SJSA1 (cell line): ENCODE measurements around the gene EFCAB8. TPM values are rescaled to one million over a fixed set of nuclear protein-coding genes. Genes with fewer than 3 reads are reported as not detected.
A peak's percentile ranks its signal among the peaks of the same experiment; 100 is the strongest.

Experiments used
- DNase-seq, 2 experiments: peaks; one replicate each; pipeline ENCODE4 v3.0.0-alpha.2; 2015 to 2020; ENCODE audit warnings: low spot score in 2 of 2, low read depth in 1 of 2
- H3K27ac ChIP-seq: fragments of 250-450 bp; sonication (Bioruptor Pico); 2 replicates; pipeline ENCODE4 v1.5.1; 2020; ENCODE audit warnings: mild to moderate bottlenecking, moderate library complexity
- H3K27me3 ChIP-seq: fragments of 250-450 bp; sonication (Bioruptor Pico); replicated peaks from 2 replicates; pipeline ENCODE4 v1.5.1; 2020; ENCODE audit warnings: mild to moderate bottlenecking, moderate library complexity
- H3K36me3 ChIP-seq: fragments of 250-450 bp; sonication (Bioruptor Pico); 2 replicates; pipeline ENCODE4 v1.5.1; 2020; ENCODE audit warnings: mild to moderate bottlenecking
- H3K4me1 ChIP-seq: fragments of 250-450 bp; sonication (Bioruptor Pico); replicated peaks from 2 replicates; pipeline ENCODE4 v1.6.1; 2021; ENCODE audit warnings: mild to moderate bottlenecking
- H3K4me3 ChIP-seq: fragments of 250-450 bp; sonication (Bioruptor Pico); 2 replicates; pipeline ENCODE4 v1.5.1; 2020; ENCODE audit warnings: mild to moderate bottlenecking
- H3K9me3 ChIP-seq: fragments of 250-450 bp; sonication (Bioruptor Pico); replicated peaks from 2 replicates; pipeline ENCODE4 v1.5.1; 2020; ENCODE audit warnings: mild to moderate bottlenecking
- total RNA-seq: library from RNA; depleted of rRNA; stranded (reverse); fragments of >200 nt; shearing (Covaris generic); gene quantifications from 2 replicates; pipeline ENCODE4 v1.2.3, GENCODE V29; 2014

The EFCAB8 gene
- total RNA-seq, 1 experiment from 2014 or later: 0.08 TPM

DNA sequence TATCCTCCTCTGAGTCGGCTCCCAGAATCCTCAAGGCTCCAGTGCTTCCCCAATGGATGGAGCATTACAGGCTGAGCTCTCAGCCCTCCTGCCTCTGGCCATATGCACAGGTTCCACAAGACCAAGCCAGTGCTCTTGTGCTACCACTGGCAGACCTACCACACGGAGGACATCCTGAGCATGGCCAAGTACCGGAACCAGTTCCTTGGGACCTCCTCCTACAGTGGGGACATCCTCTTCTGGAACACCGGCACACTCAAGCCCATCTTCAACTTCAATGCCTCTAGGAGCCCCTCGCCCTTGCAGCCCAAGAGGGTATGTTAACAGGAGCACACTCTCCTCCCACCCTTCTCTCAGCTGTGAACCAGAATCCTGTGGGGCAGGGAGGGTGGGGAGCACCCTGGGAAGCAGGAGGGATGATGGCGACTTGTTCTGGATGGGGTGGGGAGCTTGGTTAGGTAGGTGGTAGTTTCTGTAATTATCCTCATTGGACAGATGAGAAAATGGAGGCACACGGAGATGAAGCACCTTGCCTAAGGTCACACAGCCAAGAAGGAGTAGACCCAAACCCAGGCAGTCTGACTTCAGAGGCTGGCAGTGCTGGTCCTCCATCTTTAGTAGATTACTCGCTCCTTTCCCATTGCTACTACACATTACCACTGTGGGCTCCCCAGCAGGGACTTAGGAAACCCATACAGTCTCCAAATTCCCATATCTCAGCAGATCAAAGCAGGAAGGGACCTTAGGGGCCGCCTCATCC is 58.6 kb downstream of the EFCAB8 start:
- Histone ChIP-seq H3K4me3 (no peak overlapping the region), H3K27ac (no peak overlapping the region), H3K4me1 (no peaks in the 10 kb centered on the region), H3K36me3 (no peaks in the 10 kb centered on the region), H3K9me3 (0 out of 2 replicates have a peak, but pooled peaks cover 4% of the 10 kb centered on the region), H3K27me3 (no peaks in the 10 kb centered on the region)
- DNase-seq: peak in 1 of 2 experiments; percentile 18

DNA sequence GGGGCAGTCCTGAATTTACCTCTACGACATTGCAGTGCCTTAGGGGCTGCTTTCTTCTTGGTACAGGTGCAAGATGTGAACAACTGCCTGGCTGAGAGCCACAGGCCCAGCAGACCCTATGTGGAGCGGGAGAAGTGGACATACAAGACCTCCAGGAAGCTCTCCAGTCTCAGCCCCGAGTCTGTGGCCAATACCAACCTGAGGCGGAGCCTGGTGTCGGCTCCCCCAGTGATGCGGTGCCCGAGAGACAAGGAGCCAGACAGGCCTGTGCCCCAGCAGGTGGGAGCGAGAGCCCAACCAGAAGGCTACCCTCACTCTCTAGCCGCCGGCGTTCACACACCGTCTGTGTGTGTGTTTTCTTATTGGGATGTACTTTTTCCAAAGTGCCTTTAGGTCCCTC is 59.6 kb downstream of the EFCAB8 start:
- DNase-seq: peak in 1 of 2 experiments; percentile 38
- H3K4me3 ChIP-seq: no peak overlapping the region
- H3K27me3 ChIP-seq: no peaks in the 10 kb centered on the region
- H3K36me3 ChIP-seq: no peaks in the 10 kb centered on the region
- H3K4me1 ChIP-seq: no peaks in the 10 kb centered on the region
- no peak overlapping the region for H3K27ac ChIP-seq
- 0 out of 2 replicates have a peak, but pooled peaks cover 4% of the 10 kb centered on the region for H3K9me3 ChIP-seq

DNA sequence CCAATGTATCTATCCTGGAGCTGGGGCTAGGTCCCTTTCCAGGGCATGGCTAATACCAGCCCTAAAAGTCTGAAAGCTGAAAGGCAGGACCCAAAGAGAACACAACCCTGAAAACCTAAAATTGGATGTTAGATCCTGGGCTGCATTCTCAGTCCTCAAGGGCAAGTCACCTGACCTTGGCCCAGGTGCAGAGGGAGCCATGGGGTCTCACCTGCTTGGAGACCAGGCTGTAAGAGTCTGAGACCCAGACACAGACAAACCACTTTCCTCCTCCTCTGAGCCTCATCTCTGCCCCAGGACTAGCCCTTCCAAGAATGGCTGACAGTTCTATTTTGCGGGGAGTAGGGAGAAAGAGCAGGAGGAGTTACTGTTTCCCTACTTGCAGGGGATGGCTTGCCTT is 60.0 kb downstream of the EFCAB8 start:
- Histone ChIP-seq H3K27me3 (no peaks in the 10 kb centered on the region), H3K9me3 (0 out of 2 replicates have a peak, but pooled peaks cover 4% of the 10 kb centered on the region), H3K4me1 (no peaks in the 10 kb centered on the region), H3K27ac (no peak overlapping the region), H3K36me3 (no peaks in the 10 kb centered on the region), H3K4me3 (no peak overlapping the region)
- DNase-seq: peak in 1 of 2 experiments; percentile 13

DNA sequence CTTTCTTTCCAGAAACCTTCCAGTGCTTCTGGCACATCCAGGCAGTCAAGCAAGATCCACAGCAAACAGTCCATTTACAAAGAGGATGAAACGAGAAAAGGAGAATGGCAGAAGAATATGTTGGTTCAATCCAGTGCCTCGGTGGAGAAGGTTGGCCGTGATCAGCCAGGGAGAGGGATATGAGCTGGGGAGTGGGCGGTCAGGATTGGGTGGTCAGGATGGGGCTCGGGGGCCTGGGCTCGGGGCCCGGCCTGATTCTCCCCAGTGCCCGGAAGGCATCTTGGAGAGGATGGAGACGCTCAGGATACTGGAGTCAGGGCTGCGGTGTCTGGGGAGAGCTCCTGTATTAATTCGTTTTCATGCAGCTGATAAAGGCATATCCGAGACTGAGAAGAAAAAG is 61.3 kb downstream of the EFCAB8 start:
- H3K4me1 ChIP-seq: no peaks in the 10 kb centered on the region

DNA sequence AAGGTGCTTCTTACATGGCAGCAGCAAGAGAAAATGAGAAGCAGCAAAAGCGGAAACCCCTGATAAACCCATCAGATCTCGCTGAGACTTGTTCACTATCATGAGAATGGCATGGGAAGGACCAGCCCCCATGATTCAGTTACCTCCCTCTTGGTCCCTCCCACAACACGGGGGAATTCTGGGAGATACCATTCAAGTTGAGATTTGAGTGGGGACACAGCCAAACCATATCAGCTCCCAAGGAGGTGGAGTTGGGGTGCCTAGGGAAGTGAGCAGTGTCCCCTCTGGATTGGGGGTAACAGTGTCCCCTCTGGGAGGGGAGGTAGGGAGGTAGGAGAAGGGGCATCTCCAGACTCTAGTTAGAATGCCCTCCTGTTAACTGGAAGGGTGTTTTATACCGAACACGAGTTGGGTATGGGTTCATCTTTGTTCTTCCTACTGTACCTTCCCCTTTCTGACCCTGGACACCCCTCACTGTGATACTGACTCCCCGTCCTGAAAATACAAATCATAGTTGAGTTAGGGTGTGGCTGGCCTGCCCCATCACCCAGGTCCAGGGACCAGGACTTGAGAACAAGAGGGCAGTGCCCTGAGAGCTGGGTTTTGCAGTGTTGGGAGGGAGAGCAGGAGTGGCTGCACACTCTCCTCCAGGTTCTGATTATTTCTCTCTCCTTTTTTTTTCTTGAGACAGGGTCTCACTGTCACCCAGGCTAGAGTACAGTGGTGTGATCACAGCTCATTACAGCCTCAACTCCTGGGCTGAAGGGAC is 62.0 kb downstream of the EFCAB8 start:
- peak in 1 of 2 experiments; percentile 22 for DNase-seq
- Histone ChIP-seq H3K27ac (no peak overlapping the region), H3K36me3 (no peaks in the 10 kb centered on the region), H3K9me3 (no peaks in the 10 kb centered on the region), H3K4me1 (no peaks in the 10 kb centered on the region), H3K4me3 (no peak overlapping the region), H3K27me3 (no peaks in the 10 kb centered on the region)

More for the DNA sequence above, 61.3 kb downstream of the EFCAB8 start:
- no peak overlapping the region for H3K27ac ChIP-seq
- H3K36me3 ChIP-seq: no peaks in the 10 kb centered on the region
- H3K27me3 ChIP-seq: no peaks in the 10 kb centered on the region
- H3K4me3 ChIP-seq: no peak overlapping the region
- 0 out of 2 replicates have a peak, but pooled peaks cover 3% of the 10 kb centered on the region for H3K9me3 ChIP-seq
- peak in 1 of 2 experiments; percentile 38 for DNase-seq

DNA sequence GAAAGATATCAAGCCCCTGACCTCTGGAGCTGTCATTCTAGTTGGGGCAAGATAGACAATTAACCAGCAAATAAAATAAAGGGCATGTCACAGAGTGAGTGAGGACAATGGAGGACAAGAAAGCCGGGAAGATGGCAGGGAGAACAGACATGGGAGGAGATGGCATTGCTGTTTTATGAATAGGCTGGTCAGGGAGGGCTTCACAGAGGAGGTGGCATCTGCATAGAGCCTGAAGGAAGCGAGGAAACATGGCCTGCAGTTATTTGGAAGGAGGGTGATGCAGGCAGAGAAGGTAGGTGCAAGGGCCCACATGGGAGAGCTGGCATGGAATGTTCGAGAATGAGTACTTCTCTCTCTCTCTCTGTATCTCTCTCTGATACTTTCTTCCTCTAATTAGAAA is 63.7 kb downstream of the EFCAB8 start:
- Histone ChIP-seq H3K27me3 (no peaks in the 10 kb centered on the region), H3K4me3 (no peak overlapping the region), H3K27ac (no peak overlapping the region), H3K9me3 (no peaks in the 10 kb centered on the region), H3K4me1 (no peaks in the 10 kb centered on the region), H3K36me3 (no peaks in the 10 kb centered on the region)
- DNase-seq: peak in 1 of 2 experiments; percentile 15

DNA sequence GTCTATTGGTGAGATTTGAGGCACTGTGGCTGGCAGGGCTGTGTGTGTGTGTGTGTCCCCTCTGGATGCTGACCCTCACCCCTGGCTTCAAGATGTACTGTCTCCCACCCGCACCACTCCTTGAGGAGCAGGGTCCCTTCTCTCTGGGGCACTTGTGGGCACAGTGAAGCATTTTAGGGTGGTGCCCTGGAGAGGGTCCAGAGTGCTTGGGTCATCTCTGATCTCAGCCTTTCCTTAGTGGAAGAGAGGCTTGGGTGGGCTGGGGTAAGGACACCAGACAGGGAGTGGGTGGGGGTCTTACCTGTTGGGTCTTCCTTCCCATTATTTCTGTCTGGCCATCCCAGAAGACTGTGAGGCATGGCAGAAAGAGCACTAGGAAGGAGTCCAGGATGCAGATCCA is 66.1 kb downstream of the EFCAB8 start:
- no peaks in the 10 kb centered on the region for H3K9me3 ChIP-seq
- H3K27me3 ChIP-seq: no peaks in the 10 kb centered on the region
- H3K27ac ChIP-seq: no peak overlapping the region
- H3K36me3 ChIP-seq: no peaks in the 10 kb centered on the region
- no peaks in the 10 kb centered on the region for H3K4me1 ChIP-seq
- no peak for DNase-seq
- H3K4me3 ChIP-seq: no peak overlapping the region

DNA sequence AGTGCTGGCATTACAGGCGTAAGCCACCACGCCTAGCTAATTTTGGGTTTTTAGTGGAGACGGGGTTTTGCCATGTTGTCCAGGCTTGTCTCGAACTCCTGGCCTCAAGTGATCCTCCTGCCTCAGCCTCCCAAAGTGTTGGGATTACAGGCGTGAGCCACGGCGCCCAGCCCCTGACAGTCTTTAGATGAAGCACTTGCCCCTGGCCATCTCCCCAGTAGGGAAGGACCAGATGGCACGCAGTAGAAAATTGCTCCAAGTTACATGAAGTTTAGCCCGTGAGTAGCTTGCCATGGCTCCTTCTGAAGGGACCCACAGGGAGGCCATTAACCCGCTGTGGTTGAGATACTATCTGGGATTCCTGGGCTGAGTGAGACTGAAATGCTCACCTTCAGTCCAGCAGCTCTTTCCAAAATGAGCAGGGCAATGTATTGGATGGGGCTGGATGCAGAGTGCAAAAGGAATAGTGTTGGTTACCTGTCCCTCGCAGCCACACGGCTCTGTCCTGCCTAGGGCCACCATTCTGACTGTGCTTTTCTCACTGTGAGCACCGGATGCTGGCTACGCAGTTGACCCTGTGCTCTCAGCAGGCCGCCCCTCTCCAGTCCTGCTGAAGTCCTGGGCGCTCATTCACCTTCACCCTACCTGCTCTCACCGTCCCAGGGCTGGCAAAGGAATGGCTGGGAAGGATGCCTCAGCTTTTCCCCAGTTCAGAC is 66.9 kb downstream of the EFCAB8 start:
- no peak for DNase-seq

DNA sequence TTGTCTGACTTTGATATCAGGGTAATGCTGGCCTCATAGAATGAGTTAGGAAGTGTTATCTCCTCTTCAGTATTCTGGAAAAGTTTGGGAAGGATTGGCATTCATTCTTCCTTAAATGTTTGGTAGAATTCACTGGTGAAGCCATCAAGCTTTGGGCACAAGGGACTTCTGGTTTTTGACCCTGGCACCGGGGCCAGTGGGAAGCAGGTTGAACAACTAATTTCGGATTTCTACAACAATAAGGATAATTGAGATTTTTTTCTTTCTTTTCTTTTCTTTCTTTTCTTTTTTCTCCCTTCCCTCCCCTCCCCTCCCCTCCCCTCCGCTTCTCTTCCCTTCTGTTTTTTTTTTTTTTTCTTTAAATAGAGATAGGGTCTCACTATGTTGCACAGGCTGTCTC is 70.4 kb downstream of the EFCAB8 start:
- H3K36me3 ChIP-seq: no peaks in the 10 kb centered on the region
- no peaks in the 10 kb centered on the region for H3K9me3 ChIP-seq
- no peaks in the 10 kb centered on the region for H3K27me3 ChIP-seq
- H3K27ac ChIP-seq: no peak overlapping the region
- H3K4me3 ChIP-seq: no peak overlapping the region
- no peaks in the 10 kb centered on the region for H3K4me1 ChIP-seq
- DNase-seq: no peak

More for the DNA sequence above, 66.9 kb downstream of the EFCAB8 start:
- Histone ChIP-seq H3K9me3 (no peaks in the 10 kb centered on the region), H3K36me3 (no peaks in the 10 kb centered on the region), H3K27me3 (no peaks in the 10 kb centered on the region), H3K4me1 (no peaks in the 10 kb centered on the region), H3K27ac (no peak overlapping the region), H3K4me3 (no peak overlapping the region)

DNA sequence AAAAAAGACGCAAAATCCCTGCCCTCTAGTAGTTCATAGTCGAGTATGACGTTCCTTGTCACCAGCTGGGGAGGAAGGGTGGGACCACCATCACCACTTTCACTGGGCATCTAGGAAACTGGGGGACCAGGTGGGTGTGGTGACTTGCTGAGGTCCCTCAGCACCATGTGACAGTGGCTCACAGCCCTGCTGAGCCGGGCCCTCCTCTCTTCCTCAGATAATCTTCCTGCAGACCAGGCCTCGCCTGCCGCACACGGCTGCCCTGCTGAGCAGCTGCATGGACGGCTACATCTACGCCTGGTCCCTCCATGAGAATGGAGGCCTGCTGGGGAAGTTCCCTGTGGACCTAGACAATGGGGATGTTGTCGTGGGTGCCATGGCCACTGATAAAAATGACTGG is 71.5 kb downstream of the EFCAB8 start:
- Histone ChIP-seq H3K27me3 (no peaks in the 10 kb centered on the region), H3K9me3 (no peaks in the 10 kb centered on the region), H3K4me3 (no peak overlapping the region), H3K27ac (no peak overlapping the region), H3K4me1 (no peaks in the 10 kb centered on the region), H3K36me3 (no peaks in the 10 kb centered on the region)
- no peak for DNase-seq

DNA sequence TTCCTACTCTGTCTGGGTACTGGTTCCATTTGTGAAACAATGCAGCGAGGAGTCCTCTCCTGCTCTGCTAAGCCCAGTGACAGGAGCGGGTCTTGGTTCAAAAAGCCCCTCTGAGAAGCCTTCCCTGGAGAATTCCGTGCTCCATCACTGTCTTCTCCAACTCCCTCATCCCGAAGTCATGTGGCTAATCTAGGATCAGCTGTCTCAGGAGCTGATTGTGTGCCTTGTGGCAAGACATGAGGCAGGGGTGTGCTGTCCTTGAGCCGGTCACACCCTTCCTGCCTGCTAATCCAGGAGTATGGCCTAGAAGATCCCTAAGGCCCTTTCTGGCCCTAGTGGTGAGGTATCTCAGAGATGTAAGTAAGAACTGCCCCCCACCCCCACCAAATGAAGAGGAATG is 72.0 kb downstream of the EFCAB8 start:
- H3K9me3 ChIP-seq: no peaks in the 10 kb centered on the region
- H3K27me3 ChIP-seq: no peaks in the 10 kb centered on the region
- no peaks in the 10 kb centered on the region for H3K36me3 ChIP-seq
- DNase-seq: no peak
- no peak overlapping the region for H3K27ac ChIP-seq
- no peak overlapping the region for H3K4me3 ChIP-seq
- H3K4me1 ChIP-seq: no peaks in the 10 kb centered on the region

DNA sequence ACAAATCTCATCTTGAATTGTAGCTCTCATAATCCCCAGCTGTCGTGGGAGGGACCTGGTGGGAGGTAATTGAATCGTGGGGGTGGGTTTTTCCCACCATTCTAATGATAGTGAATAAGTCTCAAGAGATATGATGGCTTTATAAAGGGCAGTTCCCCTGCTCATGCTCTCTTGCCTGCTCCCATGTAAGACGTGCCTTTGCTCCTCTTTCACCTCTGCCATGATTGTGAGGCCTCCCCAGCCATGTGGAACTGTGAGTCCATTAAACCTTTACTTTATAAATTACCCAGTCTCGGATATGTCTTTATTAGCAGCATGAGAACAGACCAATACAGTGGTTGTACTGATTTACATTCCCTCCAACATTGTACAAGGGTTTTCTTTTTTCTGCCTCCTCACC is 75.9 kb downstream of the EFCAB8 start:
- DNase-seq: no peak
- no peaks in the 10 kb centered on the region for H3K27me3 ChIP-seq
- no peaks in the 10 kb centered on the region for H3K36me3 ChIP-seq
- H3K4me1 ChIP-seq: no peaks in the 10 kb centered on the region
- no peak overlapping the region for H3K27ac ChIP-seq
- H3K4me3 ChIP-seq: no peak overlapping the region
- H3K9me3 ChIP-seq: no peaks in the 10 kb centered on the region

DNA sequence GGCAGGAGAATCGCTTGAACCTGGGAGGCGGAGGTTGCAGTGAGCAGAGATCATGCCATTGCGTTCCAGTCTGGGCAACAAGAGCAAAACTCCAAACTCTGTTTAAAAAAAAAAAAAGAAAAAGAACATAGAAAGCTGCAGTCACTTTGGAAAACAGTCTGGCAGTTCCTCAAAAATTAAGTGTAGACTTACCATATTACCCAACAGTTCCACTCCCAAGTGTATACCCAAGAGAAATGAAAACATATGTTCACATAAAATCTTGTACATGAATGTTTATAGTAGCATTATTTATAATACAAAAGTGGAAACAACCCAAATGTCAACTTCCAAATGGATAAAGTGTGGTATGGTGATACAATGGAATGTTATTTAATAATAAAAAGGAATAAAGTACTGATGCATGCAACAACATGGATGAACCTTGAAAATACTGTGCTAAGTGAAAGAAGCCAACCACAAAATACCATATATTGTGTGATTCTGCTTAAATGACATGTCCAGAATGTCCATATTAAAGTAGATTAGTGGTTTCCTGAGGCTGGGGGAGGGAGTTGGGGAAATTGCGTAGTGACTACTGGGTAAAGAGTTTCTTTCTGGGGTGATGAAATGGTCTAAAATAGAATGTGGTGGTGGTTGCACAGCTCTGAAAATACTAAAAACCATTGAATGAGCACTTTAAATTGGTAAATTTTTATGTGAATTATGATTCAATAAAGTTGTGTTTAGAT is 82.6 kb downstream of the EFCAB8 start:
- Histone ChIP-seq H3K4me1 (no peaks in the 10 kb centered on the region), H3K4me3 (no peak overlapping the region), H3K36me3 (no peaks in the 10 kb centered on the region), H3K9me3 (no peaks in the 10 kb centered on the region), H3K27me3 (no peaks in the 10 kb centered on the region), H3K27ac (no peak overlapping the region)
- DNase-seq: no peak
